ENCODE results near the gene DKK1. TPM values are rescaled to one million over a fixed set of nuclear protein-coding genes. Genes with fewer than 3 reads are reported as not detected.

Gene DKK1
- total and polyA plus RNA-seq, 2 of the 13 experiments (the other 11 are each of a cell fraction or from before 2014, with no cell fraction given), result 123 to 262 TPM

GRCh38 chr10:52313933-52314821, at the start of gene DKK1 (continued):
- TF ChIP-seq, protein P1, sequence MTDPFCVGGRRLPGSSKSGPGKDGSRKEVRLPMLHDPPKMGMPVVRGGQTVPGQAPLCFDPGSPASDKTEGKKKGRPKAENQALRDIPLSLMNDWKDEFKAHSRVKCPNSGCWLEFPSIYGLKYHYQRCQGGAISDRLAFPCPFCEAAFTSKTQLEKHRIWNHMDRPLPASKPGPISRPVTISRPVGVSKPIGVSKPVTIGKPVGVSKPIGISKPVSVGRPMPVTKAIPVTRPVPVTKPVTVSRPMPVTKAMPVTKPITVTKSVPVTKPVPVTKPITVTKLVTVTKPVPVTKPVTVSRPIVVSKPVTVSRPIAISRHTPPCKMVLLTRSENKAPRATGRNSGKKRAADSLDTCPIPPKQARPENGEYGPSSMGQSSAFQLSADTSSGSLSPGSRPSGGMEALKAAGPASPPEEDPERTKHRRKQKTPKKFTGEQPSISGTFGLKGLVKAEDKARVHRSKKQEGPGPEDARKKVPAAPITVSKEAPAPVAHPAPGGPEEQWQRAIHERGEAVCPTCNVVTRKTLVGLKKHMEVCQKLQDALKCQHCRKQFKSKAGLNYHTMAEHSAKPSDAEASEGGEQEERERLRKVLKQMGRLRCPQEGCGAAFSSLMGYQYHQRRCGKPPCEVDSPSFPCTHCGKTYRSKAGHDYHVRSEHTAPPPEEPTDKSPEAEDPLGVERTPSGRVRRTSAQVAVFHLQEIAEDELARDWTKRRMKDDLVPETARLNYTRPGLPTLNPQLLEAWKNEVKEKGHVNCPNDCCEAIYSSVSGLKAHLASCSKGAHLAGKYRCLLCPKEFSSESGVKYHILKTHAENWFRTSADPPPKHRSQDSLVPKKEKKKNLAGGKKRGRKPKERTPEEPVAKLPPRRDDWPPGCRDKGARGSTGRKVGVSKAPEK (CRISPR knock-in tag; IDR thresholded peaks at IDR 0.05; ENCODE audit: borderline replicate concordance), result no peak; the same call in 1 of the 2 replicates
- TF ChIP-seq NCOA1 (CRISPR knock-in tag; IDR thresholded peaks at IDR 0.05) (peak; percentile 86; the same call in 1 of the 2 replicates), SIN3B (IDR thresholded peaks at IDR 0.05; ENCODE audit: low read length) (no peak), ZNF513 (CRISPR knock-in tag; conservative IDR thresholded peaks at IDR 0.05) (no peak), MEF2D (CRISPR knock-in tag; IDR thresholded peaks at IDR 0.05) (peak; percentile 50; the same call in 1 of the 2 replicates), HINFP (CRISPR knock-in tag; IDR thresholded peaks at IDR 0.05; ENCODE audit: low read depth) (no peak), TARDBP (CRISPR knock-in tag; IDR thresholded peaks at IDR 0.05) (peak; percentile 90), SIN3A (IDR thresholded peaks at IDR 0.05; ENCODE audit: borderline replicate concordance, low read depth, low read length) (no peak), EED (CRISPR knock-in tag; IDR thresholded peaks at IDR 0.05) (peak; percentile 85), ZMYM2 (CRISPR knock-in tag; IDR thresholded peaks at IDR 0.05) (peak; percentile 85), ZNF44 (CRISPR knock-in tag; IDR thresholded peaks at IDR 0.05) (no peak), ZNF549 (CRISPR knock-in tag; IDR thresholded peaks at IDR 0.05) (no peak), BCL6 (CRISPR knock-in tag; IDR thresholded peaks at IDR 0.05) (peak; percentile 76; the same call in 1 of the 2 replicates), RBM39 (IDR thresholded peaks at IDR 0.05; ENCODE audit: low read depth, low read length, poor library complexity, severe bottlenecking) (peak; percentile 88), ZNF501 (CRISPR knock-in tag; IDR thresholded peaks at IDR 0.05) (peak; percentile 87; the same call in 1 of the 2 replicates), EZH2 (conservative IDR thresholded peaks at IDR 0.05; ENCODE audit: low read depth, low read length) (no peak), ZNF552 (CRISPR knock-in tag; IDR thresholded peaks at IDR 0.05; ENCODE audit: borderline replicate concordance) (no peak; the same call in 1 of the 2 replicates)
- TF ChIP-seq, protein P2, sequence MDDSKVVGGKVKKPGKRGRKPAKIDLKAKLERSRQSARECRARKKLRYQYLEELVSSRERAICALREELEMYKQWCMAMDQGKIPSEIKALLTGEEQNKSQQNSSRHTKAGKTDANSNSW (CRISPR knock-in tag; IDR thresholded peaks at IDR 0.05; ENCODE audit: borderline replicate concordance), result no peak
- TF ChIP-seq, protein P3, sequence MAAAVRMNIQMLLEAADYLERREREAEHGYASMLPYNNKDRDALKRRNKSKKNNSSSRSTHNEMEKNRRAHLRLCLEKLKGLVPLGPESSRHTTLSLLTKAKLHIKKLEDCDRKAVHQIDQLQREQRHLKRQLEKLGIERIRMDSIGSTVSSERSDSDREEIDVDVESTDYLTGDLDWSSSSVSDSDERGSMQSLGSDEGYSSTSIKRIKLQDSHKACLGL (CRISPR knock-in tag; IDR thresholded peaks at IDR 0.05), result no peak
- TF ChIP-seq, protein P4, sequence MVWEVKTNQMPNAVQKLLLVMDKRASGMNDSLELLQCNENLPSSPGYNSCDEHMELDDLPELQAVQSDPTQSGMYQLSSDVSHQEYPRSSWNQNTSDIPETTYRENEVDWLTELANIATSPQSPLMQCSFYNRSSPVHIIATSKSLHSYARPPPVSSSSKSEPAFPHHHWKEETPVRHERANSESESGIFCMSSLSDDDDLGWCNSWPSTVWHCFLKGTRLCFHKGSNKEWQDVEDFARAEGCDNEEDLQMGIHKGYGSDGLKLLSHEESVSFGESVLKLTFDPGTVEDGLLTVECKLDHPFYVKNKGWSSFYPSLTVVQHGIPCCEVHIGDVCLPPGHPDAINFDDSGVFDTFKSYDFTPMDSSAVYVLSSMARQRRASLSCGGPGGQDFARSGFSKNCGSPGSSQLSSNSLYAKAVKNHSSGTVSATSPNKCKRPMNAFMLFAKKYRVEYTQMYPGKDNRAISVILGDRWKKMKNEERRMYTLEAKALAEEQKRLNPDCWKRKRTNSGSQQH (CRISPR knock-in tag; IDR thresholded peaks at IDR 0.05; ENCODE audit: low read depth), result no peak

Data from HepG2 (cell line).